ENCODE data around the gene AMOTL1. TPM values are rescaled to one million over a fixed set of nuclear protein-coding genes. Genes with fewer than 3 reads are reported as not detected.

The AMOTL1 gene
- total and polyA plus RNA-seq, 2 of the 8 experiments (the other 6 are each of a cell fraction or from before 2014, with no cell fraction given), result 9.0 to 27.6 TPM

DNA sequence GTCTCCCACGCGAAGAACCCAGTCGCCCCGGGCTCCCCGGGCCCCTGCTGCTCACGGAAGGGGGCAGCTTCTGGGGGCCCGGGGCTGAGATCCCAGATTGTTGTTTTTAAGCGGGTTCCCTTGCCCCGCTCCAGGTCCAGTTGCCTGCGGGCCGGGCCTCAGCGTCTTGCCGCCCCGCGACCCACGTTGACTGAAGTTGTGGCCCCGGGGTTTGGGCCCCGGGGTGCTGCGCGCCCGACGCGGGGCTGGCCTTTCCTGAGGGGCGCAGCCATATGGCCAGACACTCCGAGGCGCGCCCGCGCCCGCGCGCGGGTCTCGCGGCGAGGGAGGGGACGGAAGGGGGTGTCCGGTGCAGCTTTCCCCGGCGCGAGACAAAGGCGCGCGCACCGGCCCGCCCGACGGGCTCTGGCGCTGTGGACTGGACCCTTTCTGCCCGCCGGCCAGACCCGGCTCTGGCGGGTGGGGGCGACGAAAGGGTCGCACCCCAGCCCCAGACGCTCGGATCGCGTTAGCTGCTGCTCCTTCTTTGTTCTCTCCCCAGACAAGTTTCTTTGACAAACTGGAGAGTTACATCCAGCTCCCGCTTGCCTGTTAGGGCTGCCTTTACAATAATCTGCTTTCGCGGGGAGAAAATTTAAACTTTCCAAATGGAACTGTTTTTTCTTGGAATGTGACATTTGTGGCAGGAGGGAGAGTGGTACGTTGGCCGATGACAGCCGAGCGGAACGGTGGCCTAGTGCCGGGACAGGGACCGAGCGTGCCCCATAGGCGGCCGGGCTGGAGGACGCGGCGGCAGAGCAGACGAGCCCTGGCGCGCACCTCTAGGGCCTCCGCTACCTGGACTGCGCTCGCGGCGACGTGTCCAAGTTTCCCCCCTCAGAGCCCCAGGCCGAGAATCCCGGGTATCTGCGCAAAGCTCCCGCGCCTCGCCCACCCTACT is 716 bp downstream of the AMOTL1 start:
- Histone ChIP-seq H3K36me3 (ENCODE audit: control insufficient read depth in 2 of 4, insufficient read depth in 4 of 4, low read length in 3 of 4) (no peaks in the 10 kb centered on the region), H3K79me1 (ENCODE audit: low read depth, low read length) (peaks cover 2% of the 10 kb centered on the region; the same call in 1 of the 2 replicates), H3K23me2 (ENCODE audit: low read depth, low read length) (peaks cover 9% of the 10 kb centered on the region), H2BK12ac (ENCODE audit: low read depth, low read length) (0 out of 2 replicates have a peak overlapping the region, but pooled peaks have one; percentile 72), H4K20me1 (replicated peaks in 1 of 2; ENCODE audit: control insufficient read depth in 1 of 2, insufficient read depth in 2 of 2, low read length in 2 of 2) (peaks cover 3 to 10% of the 10 kb centered on the region in 2 experiments), H3K27me3 (replicated peaks in 1 of 4; ENCODE audit: control insufficient read depth in 3 of 4, extremely low read depth in 1 of 4, insufficient read depth in 3 of 4, low read length in 3 of 4) (peaks cover 7 to 47% (median 41%) of the 10 kb centered on the region in 4 experiments), H4K8ac (ENCODE audit: extremely low read depth, insufficient read depth, low read length) (peak overlapping the region; percentile 79; the same call in 1 of the 2 replicates), H3K9me3 (ENCODE audit: insufficient read depth in 2 of 2, low read depth in 1 of 2, low read length in 1 of 2) (no peaks in the 10 kb centered on the region), H2BK5ac (ENCODE audit: low read depth, low read length) (0 out of 2 replicates have a peak overlapping the region, but pooled peaks have one; percentile 45), H3K4me3 (ENCODE audit: extremely low read depth in 1 of 4, insufficient read depth in 2 of 4, low read depth in 3 of 4, low read length in 4 of 4) (peak overlapping the region; percentile 75 to 94 (median 78)), H3K18ac (ENCODE audit: extremely low read depth, low read length) (0 out of 2 replicates have a peak overlapping the region, but pooled peaks have one; percentile 11), H3K4ac (replicated peaks; ENCODE audit: insufficient read length, low read depth, low read length) (no peak overlapping the region), H3K4me2 (ENCODE audit: insufficient read depth in 1 of 2, low read depth in 2 of 2, low read length in 2 of 2) (peak overlapping the region; percentile 94 to 95), H3K4me1 (replicated peaks in 1 of 4; ENCODE audit: control insufficient read depth in 3 of 4, insufficient read depth in 4 of 4, low read length in 3 of 4) (peaks cover 0 to 23% (median 17%) of the 10 kb centered on the region in 4 experiments), H3K23ac (ENCODE audit: insufficient read length) (no peak overlapping the region), H2BK120ac (replicated peaks; ENCODE audit: low read depth, low read length) (no peak overlapping the region), H2AK5ac (ENCODE audit: low read depth, low read length) (no peak overlapping the region), H2AFZ (ENCODE audit: low read length) (no peak overlapping the region), H3K79me2 (ENCODE audit: control insufficient read depth in 1 of 2, insufficient read depth in 2 of 2, low read length in 2 of 2) (peaks cover 8 to 50% of the 10 kb centered on the region in 2 experiments), H4K91ac (replicated peaks; ENCODE audit: insufficient read length, low read length) (peak overlapping the region; percentile 52), H2BK20ac (ENCODE audit: low read length) (no peak overlapping the region), H3K14ac (ENCODE audit: insufficient read length) (no peak overlapping the region), H2BK15ac (ENCODE audit: low read length) (no peak overlapping the region), H4K5ac (ENCODE audit: insufficient read length, low read depth, low read length) (no peak overlapping the region), H3K27ac (ENCODE audit: low read depth, low read length) (no peak overlapping the region), H3K56ac (replicated peaks; ENCODE audit: insufficient read length, low read depth, low read length) (no peak overlapping the region), H3K9ac (replicated peaks in 1 of 4; ENCODE audit: extremely low read depth in 1 of 4, low read depth in 3 of 4, low read length in 3 of 4) (peak overlapping the region; percentile 51 to 75 (median 68))
- POLR2A ChIA-PET (ENCODE audit: partially characterized antibody), result interaction anchor here (0.9 to 1.7 kb wide), 12 partner anchors 8 to 298 kb away, joined by 3 to 14 read pairs (median 4); partner anchors contain the start of gene SRSF8
- WGBS, 2 experiments (ENCODE audit: extremely low coverage in 1 of 2, insufficient coverage in 1 of 2, insufficient read length in 1 of 2, insufficient replicate concordance in 2 of 2, low coverage in 1 of 2, low lambda C conversion rate in 2 of 2, missing lambda C conversion rate in 1 of 2), result 2% methylated on average over 64 of the region's 91 CpGs; no CpG with 5 or more reads in 1 of the 2 experiments
- CTCF ChIA-PET (ENCODE audit: partially characterized antibody), result interaction anchor here (1.0 to 6.2 kb wide), 8 partner anchors 9 to 146 kb away, joined by 3 to 44 read pairs (median 4); no protein-coding TSS in a partner anchor
- no peak for FAIRE-seq
- DNase-seq (ENCODE audit: low read depth in 1 of 2, low spot score in 2 of 2), result peak in 1 of 2 experiments; percentile 63
- TF ChIP-seq JUN (IDR thresholded peaks at IDR 0.05; ENCODE audit: low read depth, low read length), result no peak
- peak; percentile 53 for TF ChIP-seq PHF8 (conservative IDR thresholded peaks at IDR 0.05; ENCODE audit: low read depth, low read length)
- TF ChIP-seq CTBP2 (IDR thresholded peaks at IDR 0.05; ENCODE audit: borderline replicate concordance, insufficient read depth, insufficient read length, low read length), result peak; percentile 18
- TF ChIP-seq SP4 (IDR thresholded peaks at IDR 0.05; ENCODE audit: low read length), result no peak
- TF ChIP-seq RBBP5 (IDR thresholded peaks at IDR 0.05; ENCODE audit: borderline replicate concordance, low read depth, low read length), result peak; percentile 42; the same call in 1 of the 2 replicates
- no peak for TF ChIP-seq YY1 (IDR thresholded peaks at IDR 0.05; ENCODE audit: low read depth, low read length)
- no peak; the same call in 1 of the 2 replicates for TF ChIP-seq TEAD4 (IDR thresholded peaks at IDR 0.05; ENCODE audit: low read depth, low read length)
- TF ChIP-seq SUZ12 (IDR thresholded peaks at IDR 0.05; ENCODE audit: low read length), result 0 out of 2 replicates have a peak, but pooled peaks have one; percentile 51
- no peak for TF ChIP-seq KDM5A (IDR thresholded peaks at IDR 0.05; ENCODE audit: low read length)
- TF ChIP-seq, protein P1, sequence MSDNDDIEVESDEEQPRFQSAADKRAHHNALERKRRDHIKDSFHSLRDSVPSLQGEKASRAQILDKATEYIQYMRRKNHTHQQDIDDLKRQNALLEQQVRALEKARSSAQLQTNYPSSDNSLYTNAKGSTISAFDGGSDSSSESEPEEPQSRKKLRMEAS (IDR thresholded peaks at IDR 0.05), result 0 out of 2 replicates have a peak, but pooled peaks have one; percentile 15
